ENCODE results near the gene GOLGA1. TPM values are rescaled to one million over a fixed set of nuclear protein-coding genes. Genes with fewer than 3 reads are reported as not detected.

Gene GOLGA1
- total RNA-seq, 1 experiment from 2014 or later = 9.6 TPM

GRCh38 chr9:124880501-124880900 lies 60.4 kb downstream of the GOLGA1 start:
- H3K27me3 Mint-ChIP-seq (ENCODE audit: low read depth) = no peaks in the 10 kb centered on the region
- POLR2A ChIA-PET = interaction anchor here (0.7 to 2.7 kb wide), 2 partner anchors 19 to 24 kb away, joined by 4 to 7 read pairs; partner anchors contain the start of gene RPL35
- CTCF ChIA-PET = interaction anchor here (0.9 to 6.3 kb wide), 7 partner anchors 13 to 109 kb away, joined by 5 to 40 read pairs (median 7); partner anchors contain the start of genes NR6A1 and WDR38
- DNase-seq (ENCODE audit: low spot score) (peak; percentile 67), ATAC-seq (peak; percentile 82)
- H3K4me3 Mint-ChIP-seq = peak overlapping the region; percentile 10; the same call in 1 of the 2 replicates
- H3K27ac Mint-ChIP-seq = no peak overlapping the region
- peaks cover 20% of the 10 kb centered on the region for H3K36me3 Mint-ChIP-seq
- peaks cover 48% of the 10 kb centered on the region for H3K4me1 Mint-ChIP-seq
- no peaks in the 10 kb centered on the region for H3K9me3 Mint-ChIP-seq
- TF ChIP-seq ZNF138 (CRISPR knock-in tag; conservative IDR thresholded peaks at IDR 0.05) = 0 out of 2 replicates have a peak, but pooled peaks have one; percentile 43
- TF ChIP-seq, protein P1, sequence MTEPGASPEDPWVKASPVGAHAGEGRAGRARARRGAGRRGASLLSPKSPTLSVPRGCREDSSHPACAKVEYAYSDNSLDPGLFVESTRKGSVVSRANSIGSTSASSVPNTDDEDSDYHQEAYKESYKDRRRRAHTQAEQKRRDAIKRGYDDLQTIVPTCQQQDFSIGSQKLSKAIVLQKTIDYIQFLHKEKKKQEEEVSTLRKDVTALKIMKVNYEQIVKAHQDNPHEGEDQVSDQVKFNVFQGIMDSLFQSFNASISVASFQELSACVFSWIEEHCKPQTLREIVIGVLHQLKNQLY (CRISPR knock-in tag; IDR thresholded peaks at IDR 0.05) = no peak

DNA sequence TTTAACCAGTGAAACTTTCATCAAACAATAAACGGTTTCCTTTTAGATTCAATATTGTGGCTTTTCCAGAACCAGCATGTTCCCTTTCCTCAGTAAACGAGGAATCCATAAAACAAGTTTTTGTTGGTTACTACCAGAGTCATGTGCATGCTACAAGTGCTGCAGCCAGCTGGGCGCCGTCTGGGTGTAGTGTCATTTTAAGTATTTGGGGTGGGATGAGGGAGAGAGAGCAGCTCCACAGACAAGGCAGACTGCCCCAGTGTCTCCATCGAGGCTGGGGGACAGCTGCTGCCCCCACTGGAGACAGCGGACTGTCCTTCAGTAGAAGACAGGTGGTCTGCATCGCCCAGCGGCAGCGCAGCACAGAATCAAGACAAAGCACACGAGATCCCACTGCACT lies 61.7 kb downstream of the GOLGA1 start:
- H3K9me3 Mint-ChIP-seq = no peaks in the 10 kb centered on the region
- POLR2A ChIA-PET = interaction anchor here (2.7 kb wide), 1 partner anchor 22 kb away, joined by 7 read pairs; no protein-coding TSS in a partner anchor
- ATAC-seq (no peak), DNase-seq (ENCODE audit: low spot score) (no peak)
- peaks cover 29% of the 10 kb centered on the region for H3K36me3 Mint-ChIP-seq
- TF ChIP-seq CTCF (IDR thresholded peaks at IDR 0.05) (no peak), JAZF1 (CRISPR knock-in tag; IDR thresholded peaks at IDR 0.05) (no peak), ELF4 (CRISPR knock-in tag; IDR thresholded peaks at IDR 0.05; ENCODE audit: low read depth) (no peak), ERG (CRISPR knock-in tag; IDR thresholded peaks at IDR 0.05) (no peak), ATF6 (CRISPR knock-in tag; IDR thresholded peaks at IDR 0.05) (no peak), MAX (CRISPR knock-in tag; IDR thresholded peaks at IDR 0.05) (no peak), PREB (CRISPR knock-in tag; IDR thresholded peaks at IDR 0.05; ENCODE audit: borderline replicate concordance) (no peak), TP53 (CRISPR knock-in tag; IDR thresholded peaks at IDR 0.05) (no peak)
- TF ChIP-seq, protein P2, sequence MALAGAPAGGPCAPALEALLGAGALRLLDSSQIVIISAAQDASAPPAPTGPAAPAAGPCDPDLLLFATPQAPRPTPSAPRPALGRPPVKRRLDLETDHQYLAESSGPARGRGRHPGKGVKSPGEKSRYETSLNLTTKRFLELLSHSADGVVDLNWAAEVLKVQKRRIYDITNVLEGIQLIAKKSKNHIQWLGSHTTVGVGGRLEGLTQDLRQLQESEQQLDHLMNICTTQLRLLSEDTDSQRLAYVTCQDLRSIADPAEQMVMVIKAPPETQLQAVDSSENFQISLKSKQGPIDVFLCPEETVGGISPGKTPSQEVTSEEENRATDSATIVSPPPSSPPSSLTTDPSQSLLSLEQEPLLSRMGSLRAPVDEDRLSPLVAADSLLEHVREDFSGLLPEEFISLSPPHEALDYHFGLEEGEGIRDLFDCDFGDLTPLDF (CRISPR knock-in tag; IDR thresholded peaks at IDR 0.05) = no peak
- peaks cover 42% of the 10 kb centered on the region for H3K4me1 Mint-ChIP-seq
- no peak overlapping the region for H3K4me3 Mint-ChIP-seq
- CTCF ChIA-PET = interaction anchor here (2.0 to 6.3 kb wide), 2 partner anchors 23 to 26 kb away, joined by 9 to 40 read pairs; partner anchors contain the start of gene WDR38
- H3K27ac Mint-ChIP-seq = 0 out of 2 replicates have a peak overlapping the region, but pooled peaks have one; percentile 58
- no peaks in the 10 kb centered on the region for H3K27me3 Mint-ChIP-seq (ENCODE audit: low read depth)

DNA sequence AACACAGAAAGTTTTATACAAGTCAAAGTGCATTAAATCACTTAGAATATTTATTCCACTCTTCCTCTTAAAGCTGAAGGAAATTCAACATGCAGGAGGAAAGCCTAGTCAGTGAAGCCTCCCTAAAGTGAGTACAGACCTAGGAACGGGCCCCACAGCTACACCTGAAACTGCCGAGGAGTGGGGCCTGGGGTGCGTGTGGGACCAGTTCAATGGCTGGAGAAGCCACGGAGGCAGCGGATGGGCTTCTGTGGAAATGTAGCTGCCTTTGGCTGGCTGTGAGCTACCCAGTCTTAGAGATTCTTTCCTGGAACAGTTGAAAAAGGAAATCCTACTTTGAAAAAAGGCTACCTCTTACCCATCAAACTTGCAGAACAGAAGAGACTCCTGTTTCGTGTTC lies 62.4 kb downstream of the GOLGA1 start:
- DNase-seq (ENCODE audit: low spot score) = no peak
- POLR2A ChIA-PET = interaction anchor here (2.7 kb wide), 1 partner anchor 22 kb away, joined by 7 read pairs; no protein-coding TSS in a partner anchor
- no peak for TF ChIP-seq CTCF (IDR thresholded peaks at IDR 0.05)
- TF ChIP-seq MXD4 (CRISPR knock-in tag; IDR thresholded peaks at IDR 0.05; ENCODE audit: borderline replicate concordance) = no peak
- no peak for TF ChIP-seq ETV6 (CRISPR knock-in tag; IDR thresholded peaks at IDR 0.05)
- TF ChIP-seq, protein P3, sequence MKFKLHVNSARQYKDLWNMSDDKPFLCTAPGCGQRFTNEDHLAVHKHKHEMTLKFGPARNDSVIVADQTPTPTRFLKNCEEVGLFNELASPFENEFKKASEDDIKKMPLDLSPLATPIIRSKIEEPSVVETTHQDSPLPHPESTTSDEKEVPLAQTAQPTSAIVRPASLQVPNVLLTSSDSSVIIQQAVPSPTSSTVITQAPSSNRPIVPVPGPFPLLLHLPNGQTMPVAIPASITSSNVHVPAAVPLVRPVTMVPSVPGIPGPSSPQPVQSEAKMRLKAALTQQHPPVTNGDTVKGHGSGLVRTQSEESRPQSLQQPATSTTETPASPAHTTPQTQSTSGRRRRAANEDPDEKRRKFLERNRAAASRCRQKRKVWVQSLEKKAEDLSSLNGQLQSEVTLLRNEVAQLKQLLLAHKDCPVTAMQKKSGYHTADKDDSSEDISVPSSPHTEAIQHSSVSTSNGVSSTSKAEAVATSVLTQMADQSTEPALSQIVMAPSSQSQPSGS (CRISPR knock-in tag; IDR thresholded peaks at IDR 0.05; ENCODE audit: borderline replicate concordance, low read depth) = no peak
- TF ChIP-seq NFYB (CRISPR knock-in tag; conservative IDR thresholded peaks at IDR 0.05; ENCODE audit: low read depth) = no peak
- TF ChIP-seq ZNF396 (CRISPR knock-in tag; IDR thresholded peaks at IDR 0.05; ENCODE audit: borderline replicate concordance) = no peak
- TF ChIP-seq SMAD3 (CRISPR knock-in tag; IDR thresholded peaks at IDR 0.05; ENCODE audit: borderline replicate concordance) = no peak

More for the DNA sequence above, 62.4 kb downstream of the GOLGA1 start:
- Mint-ChIP-seq H3K9me3 (no peaks in the 10 kb centered on the region), H3K27me3 (ENCODE audit: low read depth) (no peaks in the 10 kb centered on the region), H3K27ac (peak overlapping the region; percentile 84), H3K4me1 (peaks cover 41% of the 10 kb centered on the region), H3K4me3 (no peak overlapping the region), H3K36me3 (peaks cover 30% of the 10 kb centered on the region)
- ATAC-seq = no peak
- CTCF ChIA-PET = interaction anchor here (0.5 to 6.3 kb wide), 3 partner anchors 23 to 436 kb away, joined by 3 to 40 read pairs (median 9); partner anchors contain the start of gene WDR38

Measured in WTC11 (cell line).